Upper lobe of left lung (tissue), 4 donors: Measurements from ENCODE around the gene ZEB1.

ENCODE experiments used
- CTCF ChIP-seq, 6 experiments: fragments of 450-650 bp in 4 of 6; fragments of 200-600 bp in 2 of 6; sonication (generic) in 2 of 6; IDR thresholded peaks; one replicate each; pipeline ENCODE4 v1.5.1; 2016 to 2019; ENCODE audit warnings: antibody characterized with exemption in 6 of 6
- POLR2A ChIP-seq, 4 donors: fragments of 450-650 bp; IDR thresholded peaks; one replicate each; pipeline ENCODE4 v1.5.1; 2016 to 2017; ENCODE audit warnings: antibody characterized with exemption in 4 of 4, mild to moderate bottlenecking in 2 of 4

GRCh38 chr10:31404640-31405039 lies 85.6 kb downstream of the ZEB1 start:
- TF ChIP-seq POLR2A (IDR thresholded peaks at IDR 0.05) (no peak), CTCF (IDR thresholded peaks at IDR 0.05) (no peak)
